HEK293 (cell line): ENCODE data around the gene GNG4.

Experiments
- BCL6B ChIP-seq: fragments of 450-650 bp; formaldehyde crosslinking; IDR thresholded peaks from 2 replicates; pipeline ENCODE4 v1.5.1; 2017; ENCODE audit warnings: missing biosample characterization, missing genetic modification characterization
- CTCF ChIP-seq: fragments of 450-650 bp; formaldehyde crosslinking; IDR thresholded peaks from 2 replicates; pipeline ENCODE4 v1.5.1; 2016; ENCODE audit warnings: missing biosample characterization, missing genetic modification characterization
- GFI1B ChIP-seq: fragments of 450-650 bp; formaldehyde crosslinking; IDR thresholded peaks from 2 replicates; pipeline ENCODE4 v1.5.1; 2016; ENCODE audit warnings: missing biosample characterization, missing genetic modification characterization
- HOXC10 ChIP-seq: sonication (generic); formaldehyde crosslinking; IDR thresholded peaks from 2 replicates; pipeline ENCODE4 v1.8.1; 2023; ENCODE audit warnings: mild to moderate bottlenecking, missing genetic modification reagents
- IKZF3 ChIP-seq: fragments of 450-650 bp; IDR thresholded peaks from 2 replicates; pipeline ENCODE4 v1.5.0; 2018; ENCODE audit warnings: missing biosample characterization, mild to moderate bottlenecking, missing genetic modification characterization, moderate library complexity
- KLF7 ChIP-seq: fragments of 450-650 bp; formaldehyde crosslinking; IDR thresholded peaks from 2 replicates; pipeline ENCODE4 v1.5.1; 2016; ENCODE audit warnings: missing biosample characterization, missing genetic modification characterization, borderline replicate concordance
- MZF1 ChIP-seq: fragments of 450-650 bp; formaldehyde crosslinking; IDR thresholded peaks from 2 replicates; pipeline ENCODE4 v1.5.1; 2017; ENCODE audit warnings: missing biosample characterization, missing genetic modification characterization, borderline replicate concordance
- PATZ1 ChIP-seq: fragments of 450-650 bp; formaldehyde crosslinking; IDR thresholded peaks from 2 replicates; pipeline ENCODE4 v1.5.1; 2016; ENCODE audit warnings: missing biosample characterization, missing genetic modification characterization
- ZFHX2 ChIP-seq: fragments of 450-650 bp; formaldehyde crosslinking; conservative IDR thresholded peaks from 2 replicates; pipeline ENCODE4 v1.5.1; 2016; ENCODE audit warnings: missing biosample characterization, missing genetic modification characterization
- ZFP37 ChIP-seq: fragments of 450-650 bp; formaldehyde crosslinking; IDR thresholded peaks from 2 replicates; pipeline ENCODE4 v1.5.1; 2016; ENCODE audit warnings: missing biosample characterization, missing genetic modification characterization
- ZNF112 ChIP-seq: fragments of 450-650 bp; formaldehyde crosslinking; IDR thresholded peaks from 2 replicates; pipeline ENCODE4 v1.5.0; 2017; ENCODE audit warnings: missing biosample characterization, missing genetic modification characterization
- ZNF155 ChIP-seq: fragments of 450-650 bp; formaldehyde crosslinking; IDR thresholded peaks from 2 replicates; pipeline ENCODE4 v1.5.1; 2016; ENCODE audit warnings: missing biosample characterization, missing genetic modification characterization
- ZNF416 ChIP-seq: fragments of 450-650 bp; formaldehyde crosslinking; IDR thresholded peaks from 2 replicates; pipeline ENCODE4 v1.5.1; 2016; ENCODE audit warnings: missing biosample characterization, missing genetic modification characterization
- ZNF48 ChIP-seq: fragments of 450-650 bp; formaldehyde crosslinking; IDR thresholded peaks from 2 replicates; pipeline ENCODE4 v1.5.1; 2016; ENCODE audit warnings: missing biosample characterization, missing genetic modification characterization
- ZNF518A ChIP-seq: fragments of 450-650 bp; formaldehyde crosslinking; conservative IDR thresholded peaks from 2 replicates; pipeline ENCODE4 v1.5.1; 2016; ENCODE audit warnings: low read depth, missing biosample characterization, missing genetic modification characterization
- ZNF530 ChIP-seq: fragments of 450-650 bp; formaldehyde crosslinking; IDR thresholded peaks from 2 replicates; pipeline ENCODE4 v1.5.1; 2016; ENCODE audit warnings: low read depth, missing biosample characterization, missing genetic modification characterization
- ZNF549 ChIP-seq: fragments of 450-650 bp; IDR thresholded peaks from 2 replicates; pipeline ENCODE4 v1.5.1; 2018; ENCODE audit warnings: missing biosample characterization, missing genetic modification characterization, mild to moderate bottlenecking, inconsistent platforms, moderate library complexity
- ZNF571 ChIP-seq: fragments of 450-650 bp; formaldehyde crosslinking; IDR thresholded peaks from 2 replicates; pipeline ENCODE4 v1.5.0; 2017; ENCODE audit warnings: missing biosample characterization, missing genetic modification characterization
- ZNF654 ChIP-seq: fragments of 450-650 bp; formaldehyde crosslinking; IDR thresholded peaks from 2 replicates; pipeline ENCODE4 v1.5.1; 2016; ENCODE audit warnings: low read depth, missing biosample characterization, missing genetic modification characterization
- TF ChIP-seq, protein P1 (sequence below): fragments of 450-650 bp; formaldehyde crosslinking; IDR thresholded peaks from 2 replicates; pipeline ENCODE4 v1.5.1; 2016; ENCODE audit warnings: missing biosample characterization, missing genetic modification characterization
- TF ChIP-seq, protein P2 (sequence below): fragments of 450-650 bp; formaldehyde crosslinking; IDR thresholded peaks from 2 replicates; pipeline ENCODE4 v1.5.1; 2016; ENCODE audit warnings: missing biosample characterization, missing genetic modification characterization
- TF ChIP-seq, protein P3 (sequence below): sonication (generic); formaldehyde crosslinking; IDR thresholded peaks from 2 replicates; pipeline ENCODE4 v1.8.1; 2022; ENCODE audit warnings: mild to moderate bottlenecking, moderate library complexity, missing genetic modification reagents

Gene GNG4

DNA sequence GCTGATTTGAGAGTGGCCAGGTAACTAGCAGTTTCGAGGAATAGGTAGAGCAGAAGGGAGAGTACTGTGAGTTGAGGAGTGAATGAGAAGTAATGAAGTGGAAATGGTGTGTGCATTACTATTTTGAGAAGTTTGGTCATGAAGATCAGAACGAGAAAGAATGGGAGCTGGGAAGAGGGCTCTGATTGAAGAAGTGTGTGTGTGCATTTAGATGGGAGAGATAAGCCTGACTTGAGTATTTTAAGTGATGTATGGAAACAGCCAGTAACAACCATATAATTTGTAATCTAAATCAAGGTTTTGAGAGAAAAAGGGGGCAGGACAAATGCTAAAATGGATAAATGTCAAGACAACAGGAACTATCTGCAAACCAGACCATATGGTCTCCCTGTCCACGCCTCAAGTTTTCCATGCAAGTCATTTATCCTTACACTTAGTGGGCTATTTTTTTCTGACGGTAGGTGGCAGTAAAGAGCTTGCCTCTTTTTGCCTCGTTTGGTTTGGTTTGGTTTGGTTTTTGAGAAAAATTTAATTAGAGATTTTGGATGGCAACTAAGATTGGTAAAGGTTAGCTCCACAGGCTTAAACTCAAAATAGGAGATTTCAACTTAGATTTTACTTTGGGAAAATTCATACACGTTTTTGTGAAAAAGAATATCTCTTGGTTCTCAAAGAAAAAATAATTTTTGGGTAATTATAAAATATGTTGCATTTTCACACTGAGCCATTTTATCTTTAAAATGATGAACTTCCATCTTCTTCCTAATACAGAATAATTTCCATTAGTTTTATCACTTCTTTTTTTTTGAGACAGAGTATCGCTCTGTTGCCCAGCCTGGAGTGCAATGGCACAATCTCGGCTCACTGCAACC is 135.9 kb downstream of the GNG4 start (continued):
- TF ChIP-seq CTCF (tag by site-specific recombination) (peak; percentile 61; the same call in 1 of the 2 replicates), PATZ1 (tag by site-specific recombination) (no peak), KLF7 (tag by site-specific recombination) (no peak), ZNF112 (tag by site-specific recombination) (no peak), ZFHX2 (tag by site-specific recombination) (no peak), BCL6B (no peak), MZF1 (tag by site-specific recombination) (no peak), ZNF416 (tag by site-specific recombination) (no peak), ZNF549 (tag by site-specific recombination) (no peak), ZNF654 (peak; percentile 94), GFI1B (tag by site-specific recombination) (no peak), ZNF571 (tag by site-specific recombination) (no peak), ZNF155 (tag by site-specific recombination) (no peak), HOXC10 (CRISPR knock-in tag) (no peak), ZNF530 (tag by site-specific recombination) (no peak), ZFP37 (no peak), ZNF48 (tag by site-specific recombination) (no peak), IKZF3 (tag by site-specific recombination) (peak; percentile 56; the same call in 1 of the 2 replicates), ZNF518A (tag by site-specific recombination) (no peak)
- TF ChIP-seq, protein P1, sequence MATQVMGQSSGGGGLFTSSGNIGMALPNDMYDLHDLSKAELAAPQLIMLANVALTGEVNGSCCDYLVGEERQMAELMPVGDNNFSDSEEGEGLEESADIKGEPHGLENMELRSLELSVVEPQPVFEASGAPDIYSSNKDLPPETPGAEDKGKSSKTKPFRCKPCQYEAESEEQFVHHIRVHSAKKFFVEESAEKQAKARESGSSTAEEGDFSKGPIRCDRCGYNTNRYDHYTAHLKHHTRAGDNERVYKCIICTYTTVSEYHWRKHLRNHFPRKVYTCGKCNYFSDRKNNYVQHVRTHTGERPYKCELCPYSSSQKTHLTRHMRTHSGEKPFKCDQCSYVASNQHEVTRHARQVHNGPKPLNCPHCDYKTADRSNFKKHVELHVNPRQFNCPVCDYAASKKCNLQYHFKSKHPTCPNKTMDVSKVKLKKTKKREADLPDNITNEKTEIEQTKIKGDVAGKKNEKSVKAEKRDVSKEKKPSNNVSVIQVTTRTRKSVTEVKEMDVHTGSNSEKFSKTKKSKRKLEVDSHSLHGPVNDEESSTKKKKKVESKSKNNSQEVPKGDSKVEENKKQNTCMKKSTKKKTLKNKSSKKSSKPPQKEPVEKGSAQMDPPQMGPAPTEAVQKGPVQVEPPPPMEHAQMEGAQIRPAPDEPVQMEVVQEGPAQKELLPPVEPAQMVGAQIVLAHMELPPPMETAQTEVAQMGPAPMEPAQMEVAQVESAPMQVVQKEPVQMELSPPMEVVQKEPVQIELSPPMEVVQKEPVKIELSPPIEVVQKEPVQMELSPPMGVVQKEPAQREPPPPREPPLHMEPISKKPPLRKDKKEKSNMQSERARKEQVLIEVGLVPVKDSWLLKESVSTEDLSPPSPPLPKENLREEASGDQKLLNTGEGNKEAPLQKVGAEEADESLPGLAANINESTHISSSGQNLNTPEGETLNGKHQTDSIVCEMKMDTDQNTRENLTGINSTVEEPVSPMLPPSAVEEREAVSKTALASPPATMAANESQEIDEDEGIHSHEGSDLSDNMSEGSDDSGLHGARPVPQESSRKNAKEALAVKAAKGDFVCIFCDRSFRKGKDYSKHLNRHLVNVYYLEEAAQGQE (tag by site-specific recombination) = no peak
- TF ChIP-seq, protein P2, sequence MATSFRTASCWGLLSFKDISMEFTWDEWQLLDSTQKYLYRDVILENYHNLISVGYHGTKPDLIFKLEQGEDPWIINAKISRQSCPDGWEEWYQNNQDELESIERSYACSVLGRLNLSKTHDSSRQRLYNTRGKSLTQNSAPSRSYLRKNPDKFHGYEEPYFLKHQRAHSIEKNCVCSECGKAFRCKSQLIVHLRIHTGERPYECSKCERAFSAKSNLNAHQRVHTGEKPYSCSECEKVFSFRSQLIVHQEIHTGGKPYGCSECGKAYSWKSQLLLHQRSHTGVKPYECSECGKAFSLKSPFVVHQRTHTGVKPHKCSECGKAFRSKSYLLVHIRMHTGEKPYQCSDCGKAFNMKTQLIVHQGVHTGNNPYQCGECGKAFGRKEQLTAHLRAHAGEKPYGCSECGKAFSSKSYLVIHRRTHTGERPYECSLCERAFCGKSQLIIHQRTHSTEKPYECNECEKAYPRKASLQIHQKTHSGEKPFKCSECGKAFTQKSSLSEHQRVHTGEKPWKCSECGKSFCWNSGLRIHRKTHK (tag by site-specific recombination) = no peak
- TF ChIP-seq, protein P3, sequence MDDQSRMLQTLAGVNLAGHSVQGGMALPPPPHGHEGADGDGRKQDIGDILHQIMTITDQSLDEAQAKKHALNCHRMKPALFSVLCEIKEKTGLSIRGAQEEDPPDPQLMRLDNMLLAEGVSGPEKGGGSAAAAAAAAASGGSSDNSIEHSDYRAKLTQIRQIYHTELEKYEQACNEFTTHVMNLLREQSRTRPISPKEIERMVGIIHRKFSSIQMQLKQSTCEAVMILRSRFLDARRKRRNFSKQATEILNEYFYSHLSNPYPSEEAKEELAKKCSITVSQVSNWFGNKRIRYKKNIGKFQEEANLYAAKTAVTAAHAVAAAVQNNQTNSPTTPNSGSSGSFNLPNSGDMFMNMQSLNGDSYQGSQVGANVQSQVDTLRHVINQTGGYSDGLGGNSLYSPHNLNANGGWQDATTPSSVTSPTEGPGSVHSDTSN (CRISPR knock-in tag) = no peak
